Panc1 (cell line): Measurements from ENCODE around the gene PDE3A. TPM values are rescaled to one million over a fixed set of nuclear protein-coding genes. Genes with fewer than 3 reads are reported as not detected.

Experiments
- ATAC-seq: fragments of 200-7000 bp; cut with Tn5 transposase; 2 replicates; pipeline ENCODE4 v1.9.1; 2020; ENCODE audit warnings: mild to moderate bottlenecking, moderate library complexity
- BruUV-seq: library from RNA; stranded (reverse); fragments of 400-500 nt; replicated peaks from 2 replicates; lab custom pipeline; 2021; lab: Mats Ljungman, UMichigan
- CTCF ChIA-PET: fragments of 300-600 bp; sonication (Branson Sonifier 250); formaldehyde crosslinking; loops from one replicate; lab custom pipeline; 2022; ENCODE audit warnings: antibody characterized with exemption; lab: Charles Lee
- POLR2A ChIA-PET: fragments of 300-600 bp; sonication (Branson Sonifier 250); formaldehyde crosslinking; loops from one replicate; lab custom pipeline; 2022; ENCODE audit warnings: antibody characterized with exemption; lab: Charles Lee
- DNase-seq: peaks from one replicate; pipeline ENCODE4 v3.0.0-alpha.2; 2010; ENCODE audit warnings: low read depth, low spot score
- H3K27ac ChIP-seq: 2 replicates; pipeline ENCODE4 v1.5.1; 2011; ENCODE audit warnings: mild to moderate bottlenecking, low read length, inconsistent platforms
- H3K27me3 ChIP-seq: fragments of 200-500 bp; sonication (Bioruptor generic); 2 replicates; pipeline ENCODE4 v1.6.0; 2014; ENCODE audit warnings: low read length, inconsistent platforms; ENCODE audit not compliant: control insufficient read depth, insufficient read depth
- H3K36me3 ChIP-seq: fragments of 200-500 bp; sonication (Bioruptor generic); 2 replicates; pipeline ENCODE4 v1.5.1; 2014; ENCODE audit warnings: inconsistent platforms, mild to moderate bottlenecking, low read length, moderate library complexity; ENCODE audit not compliant: control insufficient read depth, insufficient read depth
- H3K4me1 ChIP-seq: 2 replicates; pipeline ENCODE4 v1.5.1; 2011; ENCODE audit warnings: inconsistent platforms, mild to moderate bottlenecking, low read length, moderate library complexity; ENCODE audit not compliant: control insufficient read depth, insufficient read depth
- H3K4me3 ChIP-seq, 2 experiments: 2 replicates each; pipeline ENCODE4 v1.5.1; 2011 to 2012; ENCODE audit warnings: low read depth in 2 of 2, low read length in 2 of 2, mild to moderate bottlenecking in 2 of 2, inconsistent platforms in 1 of 2, moderate library complexity in 1 of 2
- H3K9me3 ChIP-seq: fragments of 200-500 bp; sonication (Bioruptor generic); 2 replicates; pipeline ENCODE4 v1.5.1; 2014; ENCODE audit warnings: low read depth, mild to moderate bottlenecking, inconsistent platforms, low read length, moderate library complexity; ENCODE audit not compliant: control insufficient read depth, insufficient read depth
- CTCF ChIP-seq: fragments of 450-650 bp; IDR thresholded peaks from 2 replicates; pipeline ENCODE4 v1.5.1; 2017; ENCODE audit warnings: mild to moderate bottlenecking
- POLR2AphosphoS5 ChIP-seq: IDR thresholded peaks from 2 replicates; pipeline ENCODE4 v1.6.1; 2012; ENCODE audit warnings: mild to moderate bottlenecking, low read depth, low read length, moderate library complexity
- REST ChIP-seq, 2 experiments: IDR thresholded peaks; 2 replicates each; pipeline ENCODE4 v1.6.1; 2011 to 2012; ENCODE audit warnings: low read depth in 2 of 2, control low read depth in 1 of 2, low read length in 1 of 2, mild to moderate bottlenecking in 1 of 2, moderate library complexity in 1 of 2; ENCODE audit not compliant: insufficient read depth in 1 of 2
- SIN3A ChIP-seq: IDR thresholded peaks from 2 replicates; pipeline ENCODE4 v1.6.1; 2012; ENCODE audit warnings: low read depth, mild to moderate bottlenecking, low read length, moderate library complexity, borderline replicate concordance; ENCODE audit not compliant: insufficient read depth
- TCF7L2 ChIP-seq: IDR thresholded peaks from 2 replicates; pipeline ENCODE4 v1.6.1; 2011; ENCODE audit warnings: mild to moderate bottlenecking, low read depth, low read length, inconsistent platforms
- in situ Hi-C: cut with HindIII; loops from 2 replicates; pipeline ENCODE4 v1.10.0; 2016; ENCODE audit warnings: low sequenced_read_pairs, low pct_unique_long_range_greater_than_20kb
- intact Hi-C: fragments of 100-400 bp; cut with micrococcal nuclease; formaldehyde crosslinking; loops from one replicate; pipeline ENCODE4 v1.10.0; 2022; ENCODE audit not compliant: unreplicated experiment
- total RNA-seq: library from RNA; stranded (reverse); gene quantifications from one replicate; pipeline ENCODE4 v1.2.1, GENCODE V29; 2021; ENCODE audit not compliant: unreplicated experiment

The PDE3A gene
- total RNA-seq, 1 experiment from 2014 or later: 0.03 TPM

DNA sequence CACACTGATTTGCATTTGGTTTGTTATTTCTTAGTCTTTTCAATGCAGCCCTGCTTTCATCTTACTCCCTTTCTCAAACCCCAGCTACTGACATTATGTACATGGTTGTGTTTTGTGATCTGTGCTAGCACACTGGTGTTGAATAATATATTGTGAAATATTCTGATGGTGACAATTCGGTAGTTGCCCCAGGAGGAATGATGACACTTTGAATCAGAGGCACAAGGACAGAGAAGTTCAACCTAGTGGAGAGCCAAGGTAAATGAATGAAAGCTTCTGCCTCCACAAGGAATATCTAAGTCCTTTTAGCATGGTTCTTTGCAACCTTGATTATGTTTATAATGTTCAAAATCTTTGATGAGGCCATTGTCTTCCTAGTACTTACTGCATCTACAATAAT is 159.9 kb downstream of the PDE3A start:
- in situ Hi-C loops: no loop called here
- ATAC-seq: no peak
- Histone ChIP-seq H3K27ac (no peak overlapping the region), H3K36me3 (no peaks in the 10 kb centered on the region), H3K9me3 (no peaks in the 10 kb centered on the region), H3K4me3 (no peak overlapping the region), H3K27me3 (no peaks in the 10 kb centered on the region), H3K4me1 (no peaks in the 10 kb centered on the region)
- TF ChIP-seq POLR2AphosphoS5 (no peak), REST (IDR thresholded peaks at IDR 0.05; ENCODE audit: insufficient read depth in 1 of 2, low read depth in 2 of 2, low read length in 1 of 2) (no peak)
- ChIA-PET CTCF (no interaction called here), POLR2A (no interaction called here)
- no TSS peak for BruUV-seq
- intact Hi-C loops: no loop called here
- no peak for DNase-seq

DNA sequence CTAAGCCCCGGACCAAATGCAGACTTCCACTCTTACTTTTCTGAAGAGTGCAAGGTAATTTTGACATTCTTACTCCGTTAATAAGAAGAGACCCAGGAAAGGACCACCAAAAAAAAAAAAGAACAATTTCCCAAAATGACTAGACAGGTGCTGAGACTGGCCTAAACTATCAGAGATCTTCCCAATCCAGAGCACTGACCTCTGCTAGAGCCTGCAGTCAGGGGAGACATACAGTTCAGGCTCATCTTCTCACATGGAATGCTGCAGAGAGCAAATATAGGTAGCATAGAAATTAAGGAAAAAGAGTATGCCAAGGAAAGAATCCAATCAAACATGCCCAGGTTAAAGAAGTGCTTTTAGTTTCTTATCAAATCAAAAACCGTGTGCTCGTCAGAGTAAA is 177.9 kb downstream of the PDE3A start:
- no TSS peak for BruUV-seq
- no peak for DNase-seq
- POLR2A ChIA-PET: no interaction called here
- H3K36me3 ChIP-seq: no peaks in the 10 kb centered on the region
- CTCF ChIA-PET: no interaction called here
- no peak overlapping the region for H3K4me3 ChIP-seq
- ATAC-seq: no peak
- in situ Hi-C loops: no loop called here
- no peaks in the 10 kb centered on the region for H3K4me1 ChIP-seq
- no peaks in the 10 kb centered on the region for H3K9me3 ChIP-seq
- intact Hi-C loops: no loop called here
- TF ChIP-seq TCF7L2 (no peak), CTCF (no peak), REST (IDR thresholded peaks at IDR 0.05; ENCODE audit: insufficient read depth in 1 of 2, low read depth in 2 of 2, low read length in 1 of 2) (no peak), SIN3A (no peak), POLR2AphosphoS5 (no peak)
- no peaks in the 10 kb centered on the region for H3K27me3 ChIP-seq
- H3K27ac ChIP-seq: no peak overlapping the region
